HG02884 (cell line): Measurements from ENCODE around the gene FLVCR1.
"Not testable (repeated sequence)": the region's sequence is repeated elsewhere in the genome, so short reads cannot be mapped to it uniquely, and the experiment has no call there.

Source experiments
- ATAC-seq: cut with Tn5 transposase; IDR thresholded peaks from one replicate; pipeline ENCODE4 v1.9.1; 2021; ENCODE audit warnings: mild to moderate bottlenecking, moderate library complexity; ENCODE audit not compliant: unreplicated experiment

Gene FLVCR1

DNA sequence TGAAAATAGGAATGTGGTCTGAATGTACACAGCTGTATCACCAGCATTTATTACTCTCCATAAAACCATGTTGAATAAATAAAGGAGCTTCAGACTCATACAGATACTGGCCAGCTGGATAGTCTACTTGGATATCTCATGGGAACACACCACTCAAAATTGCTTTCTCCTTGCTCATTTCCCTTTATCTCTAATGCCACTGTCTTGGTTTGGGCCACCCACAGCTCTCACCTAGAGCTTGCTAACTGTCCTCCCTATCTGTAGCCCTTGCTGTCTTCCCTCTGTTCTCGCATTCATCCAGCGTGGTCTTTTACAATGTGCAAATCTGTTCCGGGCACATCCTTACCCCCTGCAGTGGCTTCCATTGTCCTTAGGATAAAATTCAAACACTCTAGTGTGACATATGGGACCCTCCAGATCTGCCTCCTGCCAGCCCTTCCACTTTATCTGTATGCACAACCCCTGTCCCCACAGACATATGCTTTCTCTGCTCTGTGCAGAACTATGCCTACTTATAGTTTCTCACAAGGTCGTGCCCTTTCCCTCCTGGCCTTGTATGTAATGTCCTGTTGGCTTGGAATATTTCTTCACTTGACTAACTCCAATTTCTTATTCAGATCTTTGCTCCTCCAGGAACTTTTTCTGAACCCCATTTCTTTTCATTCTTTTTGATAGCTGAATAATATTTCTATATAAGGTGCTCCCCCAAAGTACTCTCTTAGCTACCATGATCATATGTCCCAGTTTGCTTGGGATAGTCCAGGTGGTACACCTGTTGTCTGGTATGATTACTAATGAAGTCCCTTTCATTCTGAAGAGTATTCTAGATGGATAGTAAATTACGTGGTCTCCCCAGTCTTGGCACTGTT lies 2.9 kb downstream of the FLVCR1 start:
- ATAC-seq = no peak

DNA sequence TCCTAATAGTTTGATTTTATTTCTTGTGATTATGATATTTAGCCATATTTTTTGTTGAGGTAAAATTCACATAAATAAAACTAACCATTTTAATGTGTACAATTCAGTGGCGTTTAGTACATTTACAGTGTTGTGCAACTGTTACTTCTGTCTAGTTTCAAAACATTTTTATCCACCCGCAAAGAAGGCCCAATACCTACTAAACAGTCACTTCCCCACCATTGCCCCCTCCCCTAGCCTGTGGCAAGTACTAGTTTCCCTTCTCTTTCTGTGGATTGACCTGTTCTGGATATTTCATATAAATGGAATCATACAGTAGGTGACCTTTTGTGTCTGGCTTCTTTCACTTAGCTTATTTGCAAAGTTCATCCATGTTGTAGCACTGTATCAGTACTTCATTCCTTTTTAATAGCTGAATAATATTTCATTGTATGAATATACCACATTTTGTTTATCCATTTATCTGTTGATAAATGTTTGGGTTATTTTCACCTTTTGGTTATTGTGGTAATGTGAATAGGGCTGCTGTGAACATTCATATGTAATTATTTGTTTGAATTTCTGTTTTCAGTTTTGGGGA lies 4.1 kb downstream of the FLVCR1 start:
- ATAC-seq = no peak

GRCh38 chr1:212863345-212863744 lies 5.3 kb downstream of the FLVCR1 start:
- not testable (repeated sequence) for ATAC-seq

GRCh38 chr1:212864201-212864600 lies 6.1 kb downstream of the FLVCR1 start:
- ATAC-seq = no peak

DNA sequence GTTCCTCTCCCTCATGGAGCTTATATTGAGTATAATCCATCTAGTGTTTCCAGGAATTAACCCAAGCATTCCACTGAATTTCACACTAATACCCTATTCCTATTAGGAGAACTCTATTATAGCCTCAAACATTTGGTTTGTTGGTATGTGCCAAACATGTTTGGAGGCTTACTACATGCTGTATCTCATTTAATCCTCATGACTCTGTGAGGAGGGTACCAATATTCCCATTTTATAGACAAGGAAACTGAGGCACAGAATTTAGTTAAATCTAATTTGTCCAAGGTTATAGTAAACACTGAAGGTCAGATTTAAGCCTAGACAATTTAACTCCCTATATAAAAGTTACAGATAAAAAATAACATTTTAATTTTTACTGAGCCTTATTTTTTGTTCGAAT lies 9.1 kb downstream of the FLVCR1 start:
- no peak for ATAC-seq

DNA sequence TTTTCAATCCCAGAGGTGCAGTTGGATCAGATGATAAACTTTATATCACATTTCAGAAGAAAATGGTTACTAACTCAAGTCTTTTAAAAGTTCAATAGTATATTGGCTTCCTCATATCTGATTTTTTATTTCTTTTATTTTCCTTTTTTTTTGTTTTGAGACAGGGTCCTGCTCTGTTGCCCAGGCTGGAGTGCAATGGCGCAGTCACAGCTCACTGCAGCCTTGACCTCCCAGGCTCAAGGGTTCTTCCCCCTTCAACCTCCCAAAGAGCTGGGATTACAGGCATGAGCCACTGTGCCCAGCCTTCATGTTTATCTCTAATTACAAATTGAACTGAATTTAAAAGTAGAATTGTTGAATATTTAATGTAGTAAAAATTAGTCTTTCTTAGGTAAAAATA lies 13.9 kb downstream of the FLVCR1 start:
- no peak for ATAC-seq

DNA sequence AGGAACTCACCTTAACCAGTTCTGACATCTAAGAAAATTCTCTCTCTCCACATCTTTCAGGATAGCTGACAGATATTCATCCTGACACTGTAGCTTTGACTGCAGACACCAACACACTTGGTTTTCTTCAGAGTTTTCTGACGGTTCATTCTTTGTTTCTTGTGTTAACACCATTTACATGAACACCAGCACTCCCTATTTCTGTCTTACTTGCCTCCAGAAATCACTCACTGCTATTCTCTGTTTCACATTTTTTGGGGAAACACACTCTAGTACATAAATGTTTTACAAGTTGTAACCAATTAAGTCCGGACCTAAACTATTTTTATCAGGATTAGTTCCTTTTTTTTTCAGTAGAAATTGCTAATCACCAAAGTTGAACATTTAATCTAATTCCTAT lies 15.4 kb downstream of the FLVCR1 start:
- peak; percentile 72 for ATAC-seq

DNA sequence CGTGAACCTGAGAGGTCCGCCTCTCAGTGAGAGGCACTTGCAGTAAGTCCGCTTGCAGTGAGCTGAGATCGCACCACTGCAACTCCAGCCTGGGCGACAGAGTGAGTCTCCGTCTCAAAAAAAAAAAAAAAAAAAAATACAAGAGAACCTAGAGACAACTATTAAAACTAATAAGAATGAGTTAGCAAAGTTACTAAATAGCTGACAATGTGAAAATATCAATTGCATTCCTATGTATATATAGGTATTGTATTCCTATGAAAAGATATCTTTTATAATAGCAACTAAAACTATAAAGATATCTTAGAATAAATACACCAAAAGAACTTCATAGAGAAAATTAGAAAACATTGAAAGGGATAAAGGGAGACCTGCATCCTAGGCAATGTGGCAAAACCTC lies 20.3 kb downstream of the FLVCR1 start:
- no peak for ATAC-seq

DNA sequence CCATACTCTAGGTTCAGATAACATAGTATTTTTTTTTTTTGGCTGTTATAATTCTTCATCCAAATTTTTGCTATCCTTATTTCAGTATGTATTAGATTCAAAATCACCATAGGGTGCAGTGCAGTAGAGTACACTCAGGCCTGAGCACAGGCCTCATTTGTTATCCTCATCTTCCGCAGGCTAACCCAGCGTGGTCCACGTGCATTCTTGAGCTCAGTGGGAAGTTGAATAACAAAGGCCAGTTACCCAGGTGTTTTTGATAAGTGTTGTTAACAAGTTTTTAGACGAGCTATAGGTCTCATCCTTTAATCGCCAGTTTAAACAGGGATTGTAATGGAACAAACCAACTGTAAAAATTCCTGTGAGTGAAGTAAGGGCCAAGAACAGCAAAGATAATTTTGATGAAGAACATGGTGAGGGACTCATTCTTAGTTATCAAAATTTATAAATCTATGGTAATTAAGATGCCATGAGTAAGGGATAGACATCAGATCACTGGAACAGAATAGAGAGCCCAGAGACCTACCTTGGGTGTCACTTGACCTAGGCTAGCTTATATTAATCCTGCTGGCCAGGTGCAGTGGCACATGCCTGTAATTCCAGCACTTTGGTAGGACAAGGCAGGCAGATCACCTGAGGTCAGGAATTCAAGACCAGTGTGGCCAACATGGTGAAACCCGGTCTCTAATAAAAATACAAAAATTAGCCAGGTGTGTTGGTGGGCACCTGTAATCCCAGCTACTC lies 22.0 kb downstream of the FLVCR1 start:
- ATAC-seq = no peak

GRCh38 chr1:212884592-212884991 lies 26.5 kb downstream of the FLVCR1 start:
- ATAC-seq = no peak

DNA sequence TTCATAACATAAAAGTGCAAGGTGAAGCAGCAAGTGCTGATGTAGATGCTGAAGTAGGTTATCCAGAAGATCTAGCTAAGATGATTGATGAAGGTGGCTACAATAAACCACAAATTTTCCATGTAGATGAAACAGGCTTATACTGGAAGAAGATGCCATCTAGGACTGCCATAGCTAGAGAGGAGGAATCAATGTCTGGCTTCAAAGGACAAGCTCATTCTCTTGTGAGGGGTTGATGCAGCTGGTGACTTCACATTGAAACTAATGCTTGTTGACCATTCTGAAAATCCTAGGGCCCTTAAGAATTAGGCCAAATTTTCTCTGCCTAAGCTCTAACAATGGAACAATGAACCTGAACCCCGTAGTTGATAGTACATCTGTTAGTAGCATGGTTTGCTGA lies 34.0 kb downstream of the FLVCR1 start:
- no peak for ATAC-seq

DNA sequence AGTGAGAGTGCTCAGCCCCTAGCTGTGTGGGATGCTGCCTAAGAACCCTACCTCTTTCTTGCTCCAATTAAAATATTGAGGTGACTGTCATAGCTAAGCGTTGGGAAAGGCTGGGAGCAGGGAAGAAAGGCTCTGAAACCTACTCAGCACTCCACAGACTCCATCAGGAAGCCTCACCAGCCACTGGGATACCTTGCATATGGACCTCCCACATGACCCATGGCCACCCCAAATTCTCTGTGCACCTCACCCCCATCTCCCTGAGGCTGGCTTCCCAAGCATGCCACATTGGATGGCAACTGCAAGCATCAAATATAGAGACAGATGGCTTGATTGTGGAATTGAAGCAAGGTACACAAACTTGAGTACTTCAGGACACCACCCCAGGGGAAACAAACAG lies 41.8 kb downstream of the FLVCR1 start:
- ATAC-seq = no peak

DNA sequence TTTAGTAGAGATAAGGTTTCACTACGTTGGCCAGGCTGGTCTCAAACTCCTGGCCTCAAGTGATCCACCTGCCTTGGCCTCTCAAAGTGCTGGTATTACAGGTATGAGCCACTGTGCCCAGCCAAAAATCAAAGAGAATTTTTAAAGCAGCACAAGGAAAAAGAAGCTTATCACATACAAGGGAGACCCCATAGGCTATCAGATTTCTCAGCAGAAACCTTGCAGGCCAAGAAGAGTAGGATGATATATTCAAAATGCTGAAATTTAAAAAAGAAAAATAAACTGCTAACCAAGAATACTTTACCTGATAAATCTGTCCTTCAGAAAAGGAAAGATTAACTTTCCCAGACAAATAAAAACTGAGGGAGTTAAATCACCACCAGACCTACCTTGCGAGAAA lies 43.2 kb downstream of the FLVCR1 start:
- ATAC-seq = no peak

DNA sequence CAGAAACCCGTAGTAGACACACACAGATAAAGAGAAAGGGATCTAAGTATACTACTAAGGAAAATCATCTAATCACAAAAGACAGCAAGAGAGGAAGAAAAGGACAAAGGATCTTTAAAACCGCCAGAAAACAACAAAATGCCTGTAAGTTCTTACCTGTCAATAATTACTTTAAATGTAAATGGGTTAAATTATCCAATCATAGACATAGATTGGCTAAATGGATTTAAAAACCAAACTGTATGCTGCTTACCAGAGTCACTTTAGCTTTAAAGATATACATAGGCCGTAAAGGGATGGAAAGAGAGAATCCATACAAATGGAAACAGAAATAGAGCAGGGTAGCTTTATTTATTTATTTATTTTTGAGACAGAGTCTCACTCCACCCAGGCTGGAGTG lies 44.0 kb downstream of the FLVCR1 start:
- no peak for ATAC-seq

DNA sequence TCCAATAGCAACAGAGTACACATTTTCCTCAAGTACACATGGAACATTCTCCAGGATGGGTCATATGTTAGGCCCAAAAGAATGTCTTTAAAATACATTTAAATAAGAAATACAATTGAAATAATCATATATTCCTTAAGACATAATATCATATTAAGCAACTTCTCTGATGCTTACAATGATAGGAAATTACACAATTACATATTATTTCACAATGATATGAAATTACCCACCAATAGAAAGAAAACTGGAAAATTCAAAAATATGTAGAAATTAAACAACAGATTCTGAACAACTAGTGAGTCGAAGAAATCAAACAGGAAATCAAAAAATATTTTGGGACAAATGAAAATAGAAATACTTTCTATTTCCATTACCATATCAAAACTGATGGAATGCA lies 45.6 kb downstream of the FLVCR1 start:
- ATAC-seq = no peak

DNA sequence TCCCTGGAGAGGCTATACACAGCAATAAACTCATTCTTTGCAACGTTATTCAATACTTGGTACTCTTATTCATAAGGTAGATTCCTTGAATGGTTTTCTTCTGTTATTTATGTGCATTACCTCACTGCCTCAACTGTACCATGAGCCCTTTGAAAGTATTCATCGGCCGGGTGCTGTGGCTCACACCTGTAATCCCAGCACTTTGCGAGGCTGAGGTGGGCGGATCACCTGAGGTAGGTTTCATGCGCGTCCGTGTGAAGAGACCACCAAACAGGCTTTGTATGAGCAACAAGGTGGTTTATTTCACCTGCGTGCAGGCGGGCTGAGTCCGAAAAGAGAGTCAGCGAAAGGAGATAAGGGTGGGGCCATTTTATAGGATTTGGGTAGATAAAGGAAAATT lies 50.0 kb downstream of the FLVCR1 start:
- not testable (repeated sequence) for ATAC-seq

DNA sequence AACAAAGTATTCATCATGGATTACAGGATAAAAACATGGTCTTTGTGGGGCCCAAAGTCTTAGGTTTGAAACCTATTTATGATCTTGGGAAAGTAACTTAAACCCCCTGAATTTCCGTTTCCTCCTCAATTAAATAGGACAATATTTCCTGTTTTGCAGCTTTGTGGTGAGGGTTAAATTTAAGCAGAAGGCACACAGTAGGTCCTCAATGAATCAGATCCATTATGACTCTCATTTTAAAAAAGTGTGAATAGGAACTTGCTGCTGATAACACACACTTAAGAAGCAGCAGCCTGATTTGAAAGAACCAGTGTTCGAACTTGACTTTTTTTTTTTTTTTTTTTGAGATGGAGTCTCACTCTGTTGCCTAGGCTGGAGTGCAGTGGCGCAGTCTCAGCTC lies 50.9 kb downstream of the FLVCR1 start:
- no peak for ATAC-seq

DNA sequence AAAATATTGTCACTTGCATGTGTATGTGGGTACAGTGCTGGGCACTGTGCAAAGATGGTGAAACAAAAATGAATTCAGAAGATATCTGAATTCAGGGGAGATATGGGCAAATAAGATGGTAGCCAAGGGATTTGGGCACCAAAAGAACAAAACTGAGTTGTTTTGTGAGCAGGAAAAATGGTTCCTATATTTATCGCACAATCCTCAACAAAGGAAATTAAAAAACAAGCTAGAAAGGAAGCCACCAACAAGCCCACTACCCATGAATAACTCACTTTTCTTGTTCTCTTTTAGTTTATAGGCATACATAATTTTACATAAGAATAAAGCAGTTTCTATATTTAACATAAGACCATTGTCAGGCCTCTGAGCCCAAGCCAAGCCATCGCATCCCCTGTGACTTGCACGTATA lies 51.6 kb downstream of the FLVCR1 start:
- no peak for ATAC-seq

DNA sequence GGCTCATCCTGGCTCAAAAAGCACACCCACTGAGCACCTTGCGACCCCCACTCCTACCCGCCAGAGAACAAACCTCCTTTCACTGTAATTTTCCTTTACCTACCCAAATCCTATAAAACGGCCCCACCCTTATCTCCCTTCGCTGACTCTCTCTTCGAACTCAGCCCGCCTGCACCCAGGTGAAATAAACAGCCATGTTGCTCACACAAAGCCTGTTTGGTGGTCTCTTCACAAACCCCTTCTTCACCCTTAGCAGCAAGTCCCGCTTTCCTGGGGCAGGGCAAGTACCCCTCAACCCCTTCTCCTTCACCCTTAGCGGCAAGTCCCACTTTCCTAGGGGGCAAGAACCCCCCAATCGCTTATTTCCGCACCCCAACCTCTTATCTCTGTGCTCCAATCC lies 52.1 kb downstream of the FLVCR1 start:
- not testable (repeated sequence) for ATAC-seq

GRCh38 chr1:212913638-212914037 lies 55.6 kb downstream of the FLVCR1 start:
- not testable (repeated sequence) for ATAC-seq

- not testable (repeated sequence) for ATAC-seq
These were observed 56.0 kb downstream of the FLVCR1 start for GRCh38 chr1:212914110-212914509.

DNA sequence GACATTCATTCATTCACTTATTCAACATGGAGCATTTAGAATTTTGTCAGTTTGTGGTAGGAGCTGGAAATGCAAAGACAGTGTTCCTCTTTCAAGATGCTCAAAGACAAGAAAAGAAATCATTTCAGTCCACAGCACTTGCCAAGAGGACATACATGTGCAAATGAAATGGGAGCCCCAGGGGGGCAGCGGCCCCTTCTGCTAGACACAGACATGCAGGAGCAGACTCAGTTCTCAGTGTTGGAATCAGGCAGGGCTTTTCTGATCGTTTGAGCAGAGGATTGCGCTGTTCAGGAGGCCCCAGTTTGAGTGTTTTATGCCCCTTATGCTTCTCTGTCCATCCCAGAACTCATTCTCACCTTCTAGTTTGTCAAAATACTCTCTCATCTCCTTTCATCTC lies 56.7 kb downstream of the FLVCR1 start:
- no peak for ATAC-seq
